Measurements from ENCODE around the gene EML1.
A peak's percentile ranks its signal among the peaks of the same experiment; 100 is the strongest.

The EML1 gene, protein sequence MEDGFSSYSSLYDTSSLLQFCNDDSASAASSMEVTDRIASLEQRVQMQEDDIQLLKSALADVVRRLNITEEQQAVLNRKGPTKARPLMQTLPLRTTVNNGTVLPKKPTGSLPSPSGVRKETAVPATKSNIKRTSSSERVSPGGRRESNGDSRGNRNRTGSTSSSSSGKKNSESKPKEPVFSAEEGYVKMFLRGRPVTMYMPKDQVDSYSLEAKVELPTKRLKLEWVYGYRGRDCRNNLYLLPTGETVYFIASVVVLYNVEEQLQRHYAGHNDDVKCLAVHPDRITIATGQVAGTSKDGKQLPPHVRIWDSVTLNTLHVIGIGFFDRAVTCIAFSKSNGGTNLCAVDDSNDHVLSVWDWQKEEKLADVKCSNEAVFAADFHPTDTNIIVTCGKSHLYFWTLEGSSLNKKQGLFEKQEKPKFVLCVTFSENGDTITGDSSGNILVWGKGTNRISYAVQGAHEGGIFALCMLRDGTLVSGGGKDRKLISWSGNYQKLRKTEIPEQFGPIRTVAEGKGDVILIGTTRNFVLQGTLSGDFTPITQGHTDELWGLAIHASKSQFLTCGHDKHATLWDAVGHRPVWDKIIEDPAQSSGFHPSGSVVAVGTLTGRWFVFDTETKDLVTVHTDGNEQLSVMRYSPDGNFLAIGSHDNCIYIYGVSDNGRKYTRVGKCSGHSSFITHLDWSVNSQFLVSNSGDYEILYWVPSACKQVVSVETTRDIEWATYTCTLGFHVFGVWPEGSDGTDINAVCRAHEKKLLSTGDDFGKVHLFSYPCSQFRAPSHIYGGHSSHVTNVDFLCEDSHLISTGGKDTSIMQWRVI

GRCh38 chr14:99793213-99794150, at the start of gene EML1:
Gene EML1, plus strand, starts transcription at chr14:99793413. Its CDS starts 64 bp downstream, at chr14:99793477.
- DNase-seq (ENCODE audit: low read depth), result peak; percentile 65

DNA sequence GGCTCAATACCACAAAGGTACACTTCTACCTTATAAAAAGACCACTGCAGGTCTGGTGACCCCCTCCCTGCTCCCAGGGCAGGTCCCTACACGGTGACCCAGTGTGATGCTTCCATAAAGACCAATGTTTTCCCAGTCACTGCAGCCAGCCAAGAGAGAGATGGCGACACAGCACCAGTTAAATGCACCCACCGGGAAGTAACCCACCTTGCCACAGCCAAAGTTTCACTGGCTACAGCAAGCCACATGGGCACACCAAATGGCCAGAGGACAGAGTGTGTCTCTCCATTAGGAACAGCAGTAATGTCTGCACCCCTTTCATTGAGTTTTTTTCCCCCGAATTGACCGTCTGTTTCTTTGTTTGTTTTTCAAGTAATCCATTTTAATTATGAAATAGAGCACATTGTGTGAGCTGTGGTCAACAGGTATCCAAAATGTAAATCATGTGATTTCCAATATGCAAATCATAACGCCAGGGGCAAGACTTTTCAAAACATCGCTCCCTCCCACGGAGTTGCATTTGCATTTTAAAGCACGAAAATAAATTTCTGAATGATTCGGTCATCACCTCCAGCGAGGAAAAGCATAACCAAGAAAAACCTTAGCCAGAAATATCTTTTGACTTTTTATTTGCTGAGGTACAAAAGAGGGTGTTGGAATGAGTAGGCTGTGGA, 48.9 kb upstream of the EML1 start:
- no peak for DNase-seq (ENCODE audit: low read depth)

- DNase-seq (ENCODE audit: low read depth), result no peak
These were observed 48.4 kb upstream of the EML1 start for GRCh38 chr14:99744873-99745224.

DNA sequence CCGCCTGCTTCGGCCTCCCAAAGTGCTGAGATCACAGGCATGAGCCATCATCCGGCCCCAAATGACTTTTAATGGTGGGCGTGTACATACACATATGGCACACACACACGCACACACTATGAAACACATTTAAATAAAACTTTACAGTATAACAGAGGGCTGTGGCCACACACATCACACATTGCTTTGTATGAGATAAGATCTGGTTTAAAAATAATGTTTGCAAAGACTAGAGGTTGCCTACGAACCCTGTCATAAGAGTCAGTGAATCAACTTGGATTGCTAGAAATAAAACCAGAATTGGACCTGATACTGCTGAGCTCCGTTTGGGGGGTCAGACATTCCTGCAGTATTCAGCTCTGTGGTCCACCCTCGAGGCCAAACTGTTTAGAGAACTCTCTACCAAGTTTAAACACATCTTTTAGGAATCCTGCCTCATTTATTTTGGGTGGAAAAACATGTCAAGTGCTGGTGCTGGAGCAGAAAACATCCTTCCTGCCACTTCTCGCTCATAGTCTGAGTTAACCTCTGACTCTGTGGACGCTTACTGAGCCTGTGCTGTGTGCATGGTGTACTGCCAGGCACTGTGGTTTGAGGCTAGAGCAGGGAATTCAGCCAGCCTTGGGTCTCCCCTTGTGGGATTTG, 47.8 kb upstream of the EML1 start:
- no peak for DNase-seq (ENCODE audit: low read depth)

DNA sequence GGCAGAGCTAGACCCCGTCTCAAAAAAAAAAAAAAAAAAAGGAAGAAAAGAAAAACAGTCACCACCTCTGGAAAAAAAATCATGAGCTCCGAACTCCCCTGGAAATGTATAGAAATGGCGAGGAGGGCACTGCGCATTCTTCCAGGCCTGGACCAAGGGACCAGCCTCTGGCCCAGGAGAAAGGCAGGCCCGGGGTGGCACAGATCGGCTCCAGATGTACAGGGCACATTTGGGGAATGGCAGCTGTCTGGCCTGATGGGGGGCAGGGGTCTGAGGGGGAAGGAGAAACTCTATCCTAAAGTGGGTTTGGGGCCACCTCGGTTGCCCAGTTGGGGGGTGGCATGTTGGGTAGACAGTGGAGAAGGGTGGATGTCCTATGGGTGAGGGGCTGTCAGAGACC, 46.0 kb upstream of the EML1 start:
- no peak for DNase-seq (ENCODE audit: low read depth)

GRCh38 chr14:99747582-99748330, 45.5 kb upstream of the EML1 start:
- DNase-seq (ENCODE audit: low read depth), result no peak

GRCh38 chr14:99748529-99748928, 44.7 kb upstream of the EML1 start:
- no peak for DNase-seq (ENCODE audit: low read depth)

DNA sequence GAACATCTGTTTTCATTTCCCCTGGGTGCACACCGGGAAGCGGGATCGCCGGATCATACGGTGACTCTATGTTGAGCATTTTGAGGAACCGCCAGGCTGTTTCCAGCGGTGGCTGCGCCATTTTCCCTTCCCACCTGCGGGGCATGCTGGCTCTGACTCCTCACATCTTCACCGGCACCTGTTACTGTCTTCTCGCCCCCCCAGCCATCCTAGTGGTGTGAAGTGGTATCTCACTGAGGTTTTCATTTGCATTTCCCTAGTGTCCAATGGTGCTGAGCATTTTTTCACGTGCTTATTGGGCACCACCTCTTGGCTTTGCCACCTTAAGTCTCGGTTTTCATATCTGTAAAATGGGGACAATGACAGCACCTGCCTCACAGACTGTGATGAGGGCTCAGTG, 44.1 kb upstream of the EML1 start:
- no peak for DNase-seq (ENCODE audit: low read depth)

- DNase-seq (ENCODE audit: low read depth), result no peak
These were observed 43.2 kb upstream of the EML1 start for GRCh38 chr14:99749763-99750715.

DNA sequence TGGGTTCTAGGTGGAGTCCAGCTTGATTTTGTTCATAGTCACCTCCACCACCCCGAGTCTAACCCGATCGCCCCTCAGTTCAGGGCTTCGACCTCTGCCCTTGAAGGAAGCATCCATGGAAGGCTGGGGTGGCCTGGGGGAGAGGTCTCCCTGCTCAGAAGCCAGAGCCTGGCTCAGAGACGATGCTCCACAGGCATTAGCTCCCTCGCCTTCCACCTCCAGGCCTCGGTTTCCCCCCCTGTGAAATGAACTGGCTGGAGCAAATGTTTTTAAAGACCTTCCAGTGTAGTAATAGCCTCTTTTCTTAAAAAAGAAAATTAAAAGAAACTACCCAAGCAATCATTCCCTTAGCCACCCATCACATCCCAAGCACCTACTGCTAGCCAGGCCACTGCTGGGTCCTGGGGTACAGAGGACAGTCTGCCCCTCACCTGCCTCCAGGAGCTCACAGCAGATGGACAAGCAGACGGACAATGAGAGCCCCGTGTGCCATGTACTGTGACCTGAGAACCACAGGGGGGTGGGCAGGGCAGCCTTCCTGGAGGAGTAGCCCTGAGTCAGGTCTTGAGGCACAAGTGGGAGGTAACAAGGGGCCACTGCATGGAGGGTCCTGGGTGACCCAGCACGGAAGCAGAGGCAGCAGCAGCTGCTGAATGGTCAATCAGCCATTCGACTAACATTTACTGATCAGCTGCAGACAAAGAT, 42.3 kb upstream of the EML1 start:
- no peak for DNase-seq (ENCODE audit: low read depth)

- DNase-seq (ENCODE audit: low read depth), result no peak
These were observed 41.4 kb upstream of the EML1 start for GRCh38 chr14:99751539-99752485.

DNA sequence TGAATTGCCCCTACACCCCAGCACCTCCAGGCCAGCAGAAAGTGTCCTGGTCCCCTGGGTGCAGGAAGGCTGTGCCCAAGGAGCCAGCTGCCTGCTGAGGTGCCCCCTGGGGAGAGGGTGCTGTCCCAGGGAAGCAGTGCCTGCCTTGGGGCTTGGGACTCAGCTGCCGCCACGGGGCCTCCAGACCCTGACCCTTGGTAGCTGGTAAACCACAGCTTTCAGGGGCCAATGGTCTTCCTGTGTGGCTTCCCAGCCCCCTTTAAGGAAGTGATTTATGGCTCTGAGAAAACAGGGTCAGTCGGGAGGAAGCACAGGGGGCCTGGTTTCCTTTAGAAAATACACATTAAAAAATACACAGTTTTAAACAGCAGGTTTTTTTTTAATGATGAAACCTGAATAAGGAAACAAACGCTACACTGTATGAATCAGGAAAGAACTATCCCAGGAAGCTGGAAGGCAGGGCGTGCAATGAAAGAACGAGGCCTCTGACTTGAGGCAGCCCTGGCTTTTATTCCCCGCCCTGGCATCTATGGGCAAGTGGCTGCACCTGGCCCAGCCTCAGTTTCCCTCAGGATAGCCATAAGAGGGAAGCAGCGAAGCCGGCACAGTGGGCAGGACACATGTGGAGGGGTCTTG, 40.6 kb upstream of the EML1 start:
- no peak for DNase-seq (ENCODE audit: low read depth)

DNA sequence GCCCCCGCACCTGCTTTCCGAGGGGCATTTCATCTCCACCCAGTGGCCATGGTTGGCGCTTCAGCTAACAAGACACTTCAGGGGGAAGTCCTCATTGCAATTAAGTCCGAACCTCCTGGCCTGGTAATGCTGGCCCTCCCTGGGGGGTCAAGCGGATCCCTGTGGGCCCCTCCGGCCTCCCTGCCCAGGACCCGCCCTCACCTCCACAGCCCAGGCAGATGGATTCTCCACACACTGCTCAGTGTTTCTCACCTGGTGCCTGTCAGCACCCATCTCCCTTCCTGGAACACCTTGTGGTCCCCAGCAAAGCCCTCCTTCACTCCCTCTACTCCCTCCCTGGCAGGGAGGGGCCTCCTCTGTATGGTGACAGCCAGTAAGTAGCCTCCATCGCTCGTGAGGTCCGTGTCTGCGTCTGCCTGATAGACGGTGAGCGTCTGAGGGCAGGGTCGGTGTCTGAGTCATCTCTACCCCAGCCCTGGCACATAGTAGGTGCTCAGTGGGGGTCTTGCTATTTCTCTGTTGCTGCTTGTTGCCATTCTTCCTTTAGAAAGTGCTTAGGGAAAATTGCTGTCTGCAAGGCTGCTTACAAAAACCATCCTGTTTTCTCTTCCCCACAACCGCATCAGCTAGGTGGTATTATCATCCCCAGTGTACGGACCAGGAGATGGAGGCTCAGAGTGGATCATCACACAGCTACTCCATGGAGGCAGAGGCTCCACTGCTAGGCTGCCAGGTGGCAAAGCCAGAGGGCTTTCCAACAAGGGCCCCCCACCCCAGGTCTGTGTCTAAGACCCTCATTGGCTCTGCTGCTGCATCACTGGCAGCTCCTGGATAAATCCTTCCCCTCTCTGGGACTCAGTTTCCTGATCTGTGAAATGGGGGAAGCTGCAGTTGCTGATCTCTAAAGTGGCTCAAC, 39.7 kb upstream of the EML1 start:
- no peak for DNase-seq (ENCODE audit: low read depth)

DNA sequence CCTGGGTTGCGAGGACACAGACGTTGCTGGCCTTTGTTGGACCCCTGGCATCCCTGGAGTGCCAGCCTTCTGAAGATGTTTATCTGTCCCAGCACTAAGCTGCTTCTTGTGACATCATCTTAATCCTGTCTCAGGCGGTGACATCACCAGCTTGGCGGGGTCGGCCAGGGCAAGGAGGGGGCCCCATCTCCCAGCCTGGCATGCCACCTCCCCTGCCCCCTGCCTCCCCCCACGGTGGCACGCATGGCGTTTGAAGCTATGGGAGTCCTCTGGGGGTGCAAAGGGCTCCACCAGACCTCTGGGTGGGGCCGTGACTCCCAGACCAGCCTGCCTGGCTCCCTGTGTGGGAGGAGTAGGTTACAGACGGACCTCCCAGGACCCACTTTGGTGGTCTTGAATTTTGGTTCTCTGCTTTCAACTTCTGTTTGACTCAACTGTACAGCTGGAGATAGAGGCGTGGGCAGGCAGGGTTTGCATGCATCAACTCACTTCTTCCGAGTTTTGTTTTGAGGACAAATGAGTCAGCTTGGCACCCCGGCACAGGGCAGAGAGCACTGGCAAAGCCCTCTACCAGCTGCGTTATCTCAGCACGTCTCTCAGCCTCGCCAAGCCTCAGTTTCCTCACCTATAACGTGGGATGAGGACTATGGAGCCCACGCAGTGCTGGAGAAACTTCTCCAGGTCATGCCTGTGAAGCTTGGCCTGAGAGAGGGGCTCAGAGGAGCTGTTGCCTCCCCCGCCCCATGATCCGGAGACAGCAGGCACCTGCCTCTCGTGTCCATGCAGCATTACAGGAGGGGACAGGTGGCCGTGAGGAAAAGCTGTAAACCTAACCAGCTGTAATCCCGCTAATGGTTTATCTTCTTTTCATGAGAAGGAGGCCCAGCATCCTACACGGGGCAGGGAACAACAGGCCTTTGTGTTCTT, 38.8 kb upstream of the EML1 start:
- no peak for DNase-seq (ENCODE audit: low read depth)

GRCh38 chr14:99755068-99755405, 38.2 kb upstream of the EML1 start:
- DNase-seq (ENCODE audit: low read depth), result no peak

Measured in stimulated activated CD4-positive, alpha-beta T cell treated with anti-CD3 and anti-CD28 coated beads, Interleukin-2, amount 100 ng/mL, for 4 hours (primary cell).